Skeletal muscle satellite cell (primary cell): ENCODE measurements around the gene PDIA2.

ENCODE experiments used
- H3K27me3 ChIP-seq: 2 replicates; pipeline ENCODE4 v1.7.0; 2013; ENCODE audit warnings: low read length; ENCODE audit not compliant: control insufficient read depth, insufficient read depth
- H3K36me3 ChIP-seq: 2 replicates; pipeline ENCODE4 v1.7.0; 2013; ENCODE audit warnings: mild to moderate bottlenecking, control low read depth, low read length; ENCODE audit not compliant: insufficient read depth
- H3K4me1 ChIP-seq: 2 replicates; pipeline ENCODE4 v1.7.0; 2013; ENCODE audit warnings: low read length; ENCODE audit not compliant: control insufficient read depth, insufficient read depth
- H3K4me2 ChIP-seq: 2 replicates; pipeline ENCODE4 v1.7.0; 2013; ENCODE audit warnings: mild to moderate bottlenecking, low read length
- H3K4me3 ChIP-seq: 2 replicates; pipeline ENCODE4 v1.7.0; 2013; ENCODE audit warnings: low read length
- H3K9ac ChIP-seq: 2 replicates; pipeline ENCODE4 v1.7.0; 2013; ENCODE audit warnings: mild to moderate bottlenecking, low read depth, low read length, moderate library complexity
- H3K9me3 ChIP-seq: replicated peaks from 2 replicates; pipeline ENCODE4 v1.7.0; 2013; ENCODE audit warnings: mild to moderate bottlenecking, control low read depth, low read length

The PDIA2 gene

DNA sequence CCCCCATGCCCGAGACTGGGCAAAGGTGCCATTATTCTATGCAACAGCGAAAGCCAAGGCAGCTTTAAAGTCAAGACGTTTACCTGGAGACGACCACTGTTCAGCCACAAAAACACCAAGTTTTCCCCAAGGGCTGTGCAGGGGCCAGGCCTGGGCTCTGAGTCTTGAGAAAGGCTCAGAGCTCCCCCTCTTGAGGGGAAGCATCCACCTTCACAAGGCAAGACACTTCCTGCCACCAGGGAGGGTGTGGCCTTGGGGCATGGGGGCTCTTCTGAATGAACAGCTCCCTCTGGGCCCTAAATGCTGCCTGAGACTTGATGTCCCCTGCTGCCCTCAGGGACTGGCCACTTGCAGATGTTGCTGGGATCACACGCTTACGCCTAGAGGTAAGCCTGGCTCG lies 26.5 kb downstream of the PDIA2 start:
- no peak overlapping the region for H3K4me3 ChIP-seq
- H3K4me2 ChIP-seq, result no peak overlapping the region
- H3K9ac ChIP-seq, result no peak overlapping the region
- H3K36me3 ChIP-seq, result peaks cover 48% of the 10 kb centered on the region
- no peaks in the 10 kb centered on the region for H3K9me3 ChIP-seq
- H3K27me3 ChIP-seq, result no peaks in the 10 kb centered on the region
- no peaks in the 10 kb centered on the region for H3K4me1 ChIP-seq

DNA sequence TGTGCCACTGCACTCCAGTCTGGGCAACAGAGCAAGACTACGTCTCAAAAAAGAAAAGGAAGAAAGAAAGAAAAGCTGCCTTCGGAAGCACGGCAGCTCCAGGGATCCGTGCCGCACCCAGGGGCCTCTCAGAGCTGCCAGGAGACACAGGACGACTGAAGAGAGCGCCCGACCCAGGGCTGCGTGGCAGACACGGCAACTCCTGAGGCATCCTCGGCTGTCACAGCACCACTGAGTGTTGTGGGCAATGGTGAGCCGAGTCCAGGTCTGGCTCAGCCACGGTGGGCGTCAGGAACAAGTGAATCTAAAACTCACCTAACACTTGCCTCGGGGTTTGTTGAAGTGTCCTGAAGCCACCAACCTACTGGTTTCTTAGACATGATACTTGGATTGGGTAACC lies 28.8 kb downstream of the PDIA2 start:
- H3K4me3 ChIP-seq, result no peak overlapping the region
- no peak overlapping the region for H3K4me2 ChIP-seq
- no peaks in the 10 kb centered on the region for H3K27me3 ChIP-seq
- no peak overlapping the region for H3K9ac ChIP-seq
- no peaks in the 10 kb centered on the region for H3K4me1 ChIP-seq
- peaks cover 43% of the 10 kb centered on the region for H3K36me3 ChIP-seq
- H3K9me3 ChIP-seq, result no peaks in the 10 kb centered on the region

- no peaks in the 10 kb centered on the region for H3K4me1 ChIP-seq
- no peak overlapping the region for H3K4me3 ChIP-seq
- peaks cover 40% of the 10 kb centered on the region for H3K36me3 ChIP-seq
- H3K9me3 ChIP-seq, result no peaks in the 10 kb centered on the region
- H3K27me3 ChIP-seq, result no peaks in the 10 kb centered on the region
- H3K4me2 ChIP-seq, result no peak overlapping the region
- H3K9ac ChIP-seq, result no peak overlapping the region
Observed at GRCh38 chr16:314351-314750, 31.4 kb downstream of the PDIA2 start.

DNA sequence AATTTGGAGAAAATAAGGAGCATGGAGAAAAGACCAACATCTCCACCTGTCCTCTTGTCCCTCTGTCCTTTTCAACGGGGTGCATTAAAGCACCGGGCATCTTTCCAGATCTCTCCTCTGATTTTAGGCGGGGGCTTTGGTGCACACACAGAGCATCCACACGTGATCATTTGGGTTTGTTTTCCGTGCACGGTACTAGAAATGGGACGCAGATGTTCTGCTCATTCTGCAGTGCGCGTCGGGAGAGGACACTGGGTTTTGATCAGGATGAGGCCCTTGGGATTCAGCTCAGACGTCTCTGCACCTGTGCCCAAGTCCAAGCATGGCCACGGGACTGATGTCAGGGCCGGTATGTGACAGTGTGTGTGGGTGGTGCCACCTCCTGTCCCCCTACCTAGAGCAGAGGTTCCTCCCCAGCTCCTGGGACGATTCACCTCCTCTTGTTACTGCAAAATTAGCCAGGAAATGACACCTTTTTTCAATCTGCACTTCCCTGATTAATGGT lies 31.9 kb downstream of the PDIA2 start:
- Histone ChIP-seq H3K4me2 (no peak overlapping the region), H3K9me3 (no peaks in the 10 kb centered on the region), H3K4me3 (no peak overlapping the region), H3K36me3 (peaks cover 35% of the 10 kb centered on the region), H3K4me1 (no peaks in the 10 kb centered on the region), H3K27me3 (no peaks in the 10 kb centered on the region), H3K9ac (no peak overlapping the region)

- Histone ChIP-seq H3K4me3 (no peak overlapping the region), H3K9me3 (no peaks in the 10 kb centered on the region), H3K27me3 (no peaks in the 10 kb centered on the region), H3K4me2 (no peak overlapping the region), H3K36me3 (peaks cover 33% of the 10 kb centered on the region), H3K4me1 (no peaks in the 10 kb centered on the region), H3K9ac (no peak overlapping the region)
Observed at GRCh38 chr16:316741-317464, 33.9 kb downstream of the PDIA2 start.

- H3K4me1 ChIP-seq, result no peaks in the 10 kb centered on the region
- H3K4me3 ChIP-seq, result no peak overlapping the region
- no peaks in the 10 kb centered on the region for H3K9me3 ChIP-seq
- no peak overlapping the region for H3K9ac ChIP-seq
- peaks cover 26% of the 10 kb centered on the region for H3K36me3 ChIP-seq
- H3K27me3 ChIP-seq, result no peaks in the 10 kb centered on the region
- no peak overlapping the region for H3K4me2 ChIP-seq
Observed at GRCh38 chr16:317583-317982, 34.6 kb downstream of the PDIA2 start.

- no peaks in the 10 kb centered on the region for H3K27me3 ChIP-seq
- peaks cover 19% of the 10 kb centered on the region for H3K36me3 ChIP-seq
Observed at GRCh38 chr16:318628-319027, 35.7 kb downstream of the PDIA2 start.

DNA sequence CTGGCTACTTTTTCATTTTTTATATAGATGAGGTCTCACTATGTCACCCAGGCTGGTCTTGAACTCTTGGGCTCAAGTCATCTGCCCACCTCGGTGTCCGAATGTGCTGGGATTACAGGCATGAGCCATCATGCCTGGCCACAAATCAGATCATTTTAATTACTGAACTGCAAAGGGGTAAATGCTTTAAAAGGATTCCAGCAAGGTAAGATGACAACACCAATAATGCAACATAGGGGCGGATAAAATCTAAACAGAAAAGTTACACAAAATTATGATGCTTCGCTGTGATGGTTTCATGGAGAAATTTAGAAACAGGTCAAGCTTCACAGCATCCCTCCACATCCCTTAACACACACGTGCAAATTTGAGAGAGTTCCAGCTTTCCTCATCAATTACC lies 37.2 kb downstream of the PDIA2 start:
- Histone ChIP-seq H3K4me1 (no peaks in the 10 kb centered on the region), H3K36me3 (peaks cover 9% of the 10 kb centered on the region), H3K9me3 (no peaks in the 10 kb centered on the region), H3K4me3 (no peak overlapping the region), H3K9ac (no peak overlapping the region), H3K4me2 (no peak overlapping the region), H3K27me3 (no peaks in the 10 kb centered on the region)

More at GRCh38 chr16:318628-319027, 35.7 kb downstream of the PDIA2 start:
- Histone ChIP-seq H3K9ac (no peak overlapping the region), H3K4me1 (no peaks in the 10 kb centered on the region), H3K4me3 (no peak overlapping the region), H3K9me3 (no peaks in the 10 kb centered on the region), H3K4me2 (no peak overlapping the region)

DNA sequence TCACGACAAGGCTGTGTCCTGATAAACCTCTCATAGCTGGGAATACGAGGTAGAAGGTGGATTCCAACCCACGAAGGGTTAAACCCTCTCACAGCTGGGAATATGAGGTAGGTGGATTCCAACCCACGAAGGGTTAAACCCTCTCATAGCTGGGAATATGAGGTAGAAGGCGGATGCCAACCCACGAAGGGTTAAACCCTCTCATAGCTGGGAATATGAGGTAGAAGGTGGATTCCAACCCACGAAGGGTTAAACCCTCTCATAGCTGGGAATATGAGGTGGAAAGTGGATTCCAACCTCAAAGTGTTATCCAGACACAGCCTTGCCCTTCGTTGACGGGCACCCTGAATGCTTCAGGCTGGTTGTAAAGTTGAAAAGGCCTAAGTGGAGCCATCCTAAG lies 38.6 kb downstream of the PDIA2 start:
- Histone ChIP-seq H3K27me3 (no peaks in the 10 kb centered on the region), H3K9ac (no peak overlapping the region), H3K4me1 (no peaks in the 10 kb centered on the region), H3K4me2 (no peak overlapping the region), H3K9me3 (no peaks in the 10 kb centered on the region), H3K4me3 (no peak overlapping the region), H3K36me3 (peaks cover 9% of the 10 kb centered on the region)

DNA sequence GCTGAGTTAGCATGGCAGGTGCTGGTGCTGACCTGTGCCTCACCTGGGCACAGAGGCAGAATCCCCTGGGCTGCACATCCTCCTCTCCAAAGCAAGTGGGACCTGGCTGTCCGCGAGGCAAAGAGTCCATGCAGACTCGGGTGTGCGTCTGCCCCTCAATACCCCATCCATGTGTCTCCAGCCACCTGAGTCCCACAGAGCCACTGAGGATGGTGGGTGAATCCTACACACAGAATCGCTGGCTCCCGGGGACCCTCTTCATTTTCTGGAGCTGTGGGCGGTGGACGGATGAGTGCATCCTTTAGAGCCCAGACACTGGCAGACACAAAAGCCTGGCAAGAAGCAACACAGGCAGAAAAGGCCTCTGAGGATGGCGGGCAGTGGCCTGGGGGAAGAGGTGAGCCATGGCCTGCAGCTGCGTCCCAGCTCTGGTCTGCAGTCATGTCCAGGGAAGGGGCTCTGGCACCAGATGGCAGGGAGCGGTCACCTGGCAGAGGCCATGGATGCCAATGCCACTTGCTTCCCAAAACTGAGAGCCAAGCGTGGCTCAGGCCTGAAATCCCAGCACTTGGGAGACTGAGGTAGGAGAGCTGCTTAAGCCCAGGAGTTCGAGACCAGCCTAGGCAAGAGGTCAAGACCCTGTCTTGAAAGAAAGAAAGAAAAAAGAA lies 39.6 kb downstream of the PDIA2 start:
- no peak overlapping the region for H3K9ac ChIP-seq
- peaks cover 8% of the 10 kb centered on the region for H3K4me1 ChIP-seq
- H3K9me3 ChIP-seq, result no peaks in the 10 kb centered on the region
- no peak overlapping the region for H3K4me2 ChIP-seq
- H3K36me3 ChIP-seq, result peaks cover 9% of the 10 kb centered on the region
- H3K27me3 ChIP-seq, result no peaks in the 10 kb centered on the region
- H3K4me3 ChIP-seq, result no peak overlapping the region

DNA sequence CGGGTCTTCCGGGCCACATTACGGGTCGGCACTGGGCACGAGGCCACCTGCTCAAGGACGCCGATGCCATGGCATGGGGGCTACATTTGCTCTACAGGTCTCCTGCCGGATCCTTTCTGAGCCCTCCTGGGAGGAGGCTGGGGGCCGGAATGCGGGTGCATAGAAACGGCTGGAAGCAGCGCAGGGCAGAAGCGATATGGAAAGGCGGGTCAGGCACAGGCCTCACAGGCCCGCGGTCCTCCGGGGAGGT lies 41.2 kb downstream of the PDIA2 start:
- Histone ChIP-seq H3K36me3 (peaks cover 2% of the 10 kb centered on the region), H3K27me3 (no peaks in the 10 kb centered on the region), H3K9ac (no peak overlapping the region), H3K4me1 (peaks cover 13% of the 10 kb centered on the region), H3K4me2 (no peak overlapping the region), H3K4me3 (no peak overlapping the region), H3K9me3 (no peaks in the 10 kb centered on the region)
